AG04450 (cell line): Measurements from ENCODE around the gene TOMM22. TPM values are rescaled to one million over a fixed set of nuclear protein-coding genes. Genes with fewer than 3 reads are reported as not detected.
A peak's percentile ranks its signal among the peaks of the same experiment; 100 is the strongest.

ENCODE experiments used
- CTCF ChIA-PET: fragments of 300-600, 350-600 bp; formaldehyde crosslinking; extraction: SDS; loops from one replicate; lab custom pipeline; 2022; ENCODE audit warnings: antibody characterized with exemption, inconsistent platforms; lab: Charles Lee
- POLR2A ChIA-PET: fragments of 350-600 bp; formaldehyde crosslinking; extraction: SDS; loops from one replicate; lab custom pipeline; 2021; ENCODE audit warnings: antibody characterized with exemption, inconsistent platforms; lab: Yijun Ruan, JAX
- DNase-seq: peaks from one replicate; pipeline ENCODE4 v3.0.0-alpha.2; 2011; ENCODE audit warnings: low read depth, low spot score
- H3K27ac ChIP-seq: one replicate; pipeline ENCODE4 v1.5.1; 2012; ENCODE audit warnings: low read depth, low read length, control low read depth
- H3K27me3 ChIP-seq: one replicate; pipeline ENCODE4 v1.6.0; 2012; ENCODE audit warnings: low read length; ENCODE audit not compliant: control insufficient read depth, insufficient read depth
- H3K4me3 ChIP-seq: 2 replicates; pipeline ENCODE4 v1.5.1; 2011; ENCODE audit warnings: mild to moderate bottlenecking, low read depth, low read length, control low read depth
- H3K9me3 ChIP-seq: 2 replicates; pipeline ENCODE4 v1.5.1; 2012; ENCODE audit warnings: low read length; ENCODE audit not compliant: control insufficient read depth, insufficient read depth
- CTCF ChIP-seq: IDR thresholded peaks from 2 replicates; pipeline ENCODE4 v1.5.1; 2011; ENCODE audit warnings: low read depth, low read length, control low read depth, inconsistent platforms
- polyA plus RNA-seq: library from polyadenylated mRNA; depleted of rRNA; stranded (reverse); fragments of >200 nt; gene quantifications from 2 replicates; pipeline ENCODE4 v1.2.3, GENCODE V29; 2011

TOMM22 gene
- polyA plus RNA-seq, 1 experiment: 68.9 TPM

DNA sequence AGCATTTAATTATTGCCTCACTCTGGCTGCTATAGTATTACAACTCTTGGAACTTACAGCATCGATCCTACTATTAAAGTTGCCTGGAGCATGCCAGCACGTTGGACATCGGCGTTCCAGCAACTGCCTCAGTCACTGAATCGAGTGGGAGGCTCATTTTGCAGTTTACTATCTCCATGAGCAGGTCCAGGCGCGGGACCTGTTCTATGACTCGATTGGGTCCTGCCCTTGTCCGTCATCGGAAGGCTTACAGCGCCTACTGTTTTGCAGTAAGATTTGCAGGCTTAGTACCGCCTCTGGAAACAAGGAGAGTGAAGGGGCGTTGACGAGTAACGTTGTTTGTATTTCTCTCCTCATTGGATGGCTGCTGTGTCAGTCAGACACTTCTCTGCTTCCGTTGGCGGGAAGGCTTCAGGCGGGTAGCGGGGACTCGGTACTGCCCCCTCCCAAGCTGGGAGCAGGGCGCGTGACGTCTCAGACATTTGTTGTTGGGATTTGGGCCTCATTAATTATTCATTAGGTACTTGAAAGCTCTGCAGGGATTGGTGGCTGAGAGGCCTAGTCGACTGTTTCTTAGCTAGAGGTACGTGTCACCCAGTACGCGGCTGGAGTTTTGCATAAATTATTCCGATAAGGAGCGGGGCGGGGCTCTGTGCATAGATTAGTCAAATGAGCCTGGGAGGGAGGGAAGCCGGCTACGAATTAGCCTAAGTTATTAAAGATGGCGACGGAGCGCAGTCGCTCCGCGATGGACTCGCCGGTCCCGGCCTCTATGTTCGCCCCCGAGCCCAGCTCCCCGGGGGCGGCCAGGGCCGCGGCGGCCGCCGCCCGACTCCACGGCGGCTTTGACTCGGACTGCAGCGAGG lies 23.7 kb downstream of the TOMM22 start, which contains the start of gene GTPBP1:
Gene GTPBP1 (plus strand): TSS at position 710 of the 866 bp plus-strand sequence. CDS start 12 bp downstream, at position 722.
- CTCF ChIA-PET: interaction anchor here (1.0 kb wide), 1 partner anchor 20 kb away, joined by 6 read pairs; no protein-coding TSS in a partner anchor
- DNase-seq: peak; percentile 100
- Histone ChIP-seq H3K27me3 (no peaks in the 10 kb centered on the region), H3K4me3 (peak within 1 kb of the TSS; percentile 88), H3K9me3 (peaks cover 3% of the 10 kb centered on the region; the same call in 1 of the 2 replicates), H3K27ac (peak within 1 kb of the TSS; percentile 87)
- no peak for TF ChIP-seq CTCF
- POLR2A ChIA-PET: interaction anchor here (0.5 to 1.7 kb wide), 10 partner anchors 9 to 800 kb away, joined by 3 to 8 read pairs (median 3); partner anchors contain the start of gene TOMM22

GRCh38 chr22:38706101-38706900 lies 24.5 kb downstream of the TOMM22 start:
- no peak for DNase-seq
- TF ChIP-seq CTCF: no peak
- ChIA-PET CTCF (interaction anchor here (1.0 to 2.2 kb wide), 3 partner anchors 11 to 58 kb away, joined by 3 to 6 read pairs (median 6); no protein-coding TSS in a partner anchor), POLR2A (interaction anchor here (0.8 to 1.7 kb wide), 7 partner anchors 9 to 34 kb away, joined by 3 to 8 read pairs (median 3); partner anchors contain the start of gene TOMM22)
- H3K27me3 ChIP-seq: no peaks in the 10 kb centered on the region
- peak overlapping the region; percentile 87 for H3K27ac ChIP-seq
- peaks cover 3% of the 10 kb centered on the region; the same call in 1 of the 2 replicates for H3K9me3 ChIP-seq
- peak overlapping the region; percentile 88 for H3K4me3 ChIP-seq

DNA sequence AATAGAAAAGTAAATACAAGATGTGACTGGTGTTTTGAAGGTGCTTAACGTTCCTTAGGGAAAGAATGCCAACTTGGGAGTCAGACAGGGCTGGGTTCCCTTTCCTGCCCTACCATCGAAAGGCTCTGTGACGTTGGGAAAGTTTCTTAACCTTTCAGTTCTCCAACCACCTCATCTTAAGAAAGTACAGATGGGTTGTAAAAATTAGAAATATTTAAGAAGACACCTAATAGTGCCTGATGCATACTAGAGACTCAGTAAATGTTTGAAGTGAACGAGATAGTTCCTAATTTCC lies 25.1 kb downstream of the TOMM22 start:
- DNase-seq: no peak
- Histone ChIP-seq H3K4me3 (peak overlapping the region; percentile 88), H3K27me3 (no peaks in the 10 kb centered on the region), H3K9me3 (peaks cover 3% of the 10 kb centered on the region; the same call in 1 of the 2 replicates), H3K27ac (peak overlapping the region; percentile 87)
- CTCF ChIA-PET: interaction anchor here (1.1 to 2.2 kb wide), 2 partner anchors 10 to 57 kb away, joined by 3 to 6 read pairs; no protein-coding TSS in a partner anchor
- POLR2A ChIA-PET: interaction anchor here (1.4 kb wide), 1 partner anchor 10 kb away, joined by 3 read pairs; no protein-coding TSS in a partner anchor
- TF ChIP-seq CTCF: no peak

- peak overlapping the region; percentile 88 for H3K4me3 ChIP-seq
- H3K27me3 ChIP-seq: no peaks in the 10 kb centered on the region
- POLR2A ChIA-PET: interaction anchor here (0.6 kb wide), 1 partner anchor 10 kb away, joined by 3 read pairs; no protein-coding TSS in a partner anchor
- TF ChIP-seq CTCF: no peak
- H3K27ac ChIP-seq: no peak overlapping the region
- no peak for DNase-seq
- peaks cover 3% of the 10 kb centered on the region; the same call in 1 of the 2 replicates for H3K9me3 ChIP-seq
- CTCF ChIA-PET: interaction anchor here (2.2 kb wide), 1 partner anchor 10 kb away, joined by 6 read pairs; no protein-coding TSS in a partner anchor
Observed at GRCh38 chr22:38707346-38707745, 25.6 kb downstream of the TOMM22 start.
